ENCODE data around the gene RALGPS2. TPM values are rescaled to one million over a fixed set of nuclear protein-coding genes. Genes with fewer than 3 reads are reported as not detected.

RALGPS2 gene
- polyA plus RNA-seq, 1 donor, result 25.5 TPM

- no CpG with 5 or more reads among the region's 5 CpGs for WGBS (ENCODE audit: insufficient coverage, low lambda C conversion rate)
- H3K27me3 ChIP-seq (ENCODE audit: control insufficient read depth, insufficient read depth, low read length), result no peaks in the 10 kb centered on the region
- peaks cover 8% of the 10 kb centered on the region for H3K36me3 ChIP-seq (ENCODE audit: control insufficient read depth, insufficient read depth, low read length)
- H3K4me1 ChIP-seq (ENCODE audit: control insufficient read depth, insufficient read depth, low read length), result no peaks in the 10 kb centered on the region
- H3K9me3 ChIP-seq (ENCODE audit: control insufficient read depth, low read depth, low read length), result peaks cover 10% of the 10 kb centered on the region
- H3K27ac ChIP-seq (ENCODE audit: low read length), result no peak overlapping the region
- no peak for DNase-seq
- H3K4me3 ChIP-seq (ENCODE audit: low read length), result no peak overlapping the region
These were observed 47.9 kb downstream of the RALGPS2 start for GRCh38 chr1:178772952-178773351.

GRCh38 chr1:178774263-178774662, 49.2 kb downstream of the RALGPS2 start:
- no peaks in the 10 kb centered on the region for H3K4me1 ChIP-seq (ENCODE audit: control insufficient read depth, insufficient read depth, low read length)
- H3K27me3 ChIP-seq (ENCODE audit: control insufficient read depth, insufficient read depth, low read length), result no peaks in the 10 kb centered on the region
- H3K9me3 ChIP-seq (ENCODE audit: control insufficient read depth, low read depth, low read length), result no peaks in the 10 kb centered on the region
- no peak overlapping the region for H3K4me3 ChIP-seq (ENCODE audit: low read length)
- no peak for DNase-seq
- H3K27ac ChIP-seq (ENCODE audit: low read length), result no peak overlapping the region
- no peaks in the 10 kb centered on the region for H3K36me3 ChIP-seq (ENCODE audit: control insufficient read depth, insufficient read depth, low read length)

GRCh38 chr1:178776553-178776952, 51.5 kb downstream of the RALGPS2 start:
- no peak for DNase-seq
- Histone ChIP-seq H3K27me3 (ENCODE audit: control insufficient read depth, insufficient read depth, low read length) (no peaks in the 10 kb centered on the region), H3K4me1 (ENCODE audit: control insufficient read depth, insufficient read depth, low read length) (no peaks in the 10 kb centered on the region), H3K9me3 (ENCODE audit: control insufficient read depth, low read depth, low read length) (no peaks in the 10 kb centered on the region), H3K36me3 (ENCODE audit: control insufficient read depth, insufficient read depth, low read length) (no peaks in the 10 kb centered on the region), H3K4me3 (ENCODE audit: low read length) (no peak overlapping the region), H3K27ac (ENCODE audit: low read length) (no peak overlapping the region)
- 100% methylated on average over 1 of the region's 2 CpGs for WGBS (ENCODE audit: insufficient coverage, low lambda C conversion rate)

GRCh38 chr1:178781533-178782330, 56.7 kb downstream of the RALGPS2 start:
- H3K27me3 ChIP-seq (ENCODE audit: control insufficient read depth, insufficient read depth, low read length), result no peaks in the 10 kb centered on the region
- DNase-seq, result no peak

GRCh38 chr1:178784131-178784536, 59.1 kb downstream of the RALGPS2 start:
- H3K36me3 ChIP-seq (ENCODE audit: control insufficient read depth, insufficient read depth, low read length), result peaks cover 13% of the 10 kb centered on the region
- no peak for DNase-seq
- WGBS (ENCODE audit: insufficient coverage, low lambda C conversion rate), result 100% methylated on average over 2 of the region's 2 CpGs
- no peaks in the 10 kb centered on the region for H3K9me3 ChIP-seq (ENCODE audit: control insufficient read depth, low read depth, low read length)
- H3K27ac ChIP-seq (ENCODE audit: low read length), result no peak overlapping the region
- no peaks in the 10 kb centered on the region for H3K27me3 ChIP-seq (ENCODE audit: control insufficient read depth, insufficient read depth, low read length)
- no peak overlapping the region for H3K4me3 ChIP-seq (ENCODE audit: low read length)
- H3K4me1 ChIP-seq (ENCODE audit: control insufficient read depth, insufficient read depth, low read length), result no peaks in the 10 kb centered on the region

More at GRCh38 chr1:178781533-178782330, 56.7 kb downstream of the RALGPS2 start:
- Histone ChIP-seq H3K36me3 (ENCODE audit: control insufficient read depth, insufficient read depth, low read length) (peaks cover 6% of the 10 kb centered on the region), H3K27ac (ENCODE audit: low read length) (no peak overlapping the region), H3K9me3 (ENCODE audit: control insufficient read depth, low read depth, low read length) (no peaks in the 10 kb centered on the region), H3K4me3 (ENCODE audit: low read length) (no peak overlapping the region), H3K4me1 (ENCODE audit: control insufficient read depth, insufficient read depth, low read length) (no peaks in the 10 kb centered on the region)
- 67% methylated on average over 1 of the region's 2 CpGs for WGBS (ENCODE audit: insufficient coverage, low lambda C conversion rate)

- DNase-seq, result no peak
- Histone ChIP-seq H3K27me3 (ENCODE audit: control insufficient read depth, insufficient read depth, low read length) (no peaks in the 10 kb centered on the region), H3K36me3 (ENCODE audit: control insufficient read depth, insufficient read depth, low read length) (peaks cover 7% of the 10 kb centered on the region), H3K4me1 (ENCODE audit: control insufficient read depth, insufficient read depth, low read length) (no peaks in the 10 kb centered on the region), H3K27ac (ENCODE audit: low read length) (no peak overlapping the region), H3K4me3 (ENCODE audit: low read length) (no peak overlapping the region), H3K9me3 (ENCODE audit: control insufficient read depth, low read depth, low read length) (no peaks in the 10 kb centered on the region)
- WGBS (ENCODE audit: insufficient coverage, low lambda C conversion rate), result 100% methylated on average over 1 of the region's 3 CpGs
These were observed 67.3 kb downstream of the RALGPS2 start for GRCh38 chr1:178792394-178792793.

- WGBS (ENCODE audit: insufficient coverage, low lambda C conversion rate), result 100% methylated on average over 1 of the region's 3 CpGs
- Histone ChIP-seq H3K36me3 (ENCODE audit: control insufficient read depth, insufficient read depth, low read length) (no peaks in the 10 kb centered on the region), H3K4me1 (ENCODE audit: control insufficient read depth, insufficient read depth, low read length) (no peaks in the 10 kb centered on the region), H3K27ac (ENCODE audit: low read length) (no peak overlapping the region), H3K27me3 (ENCODE audit: control insufficient read depth, insufficient read depth, low read length) (no peaks in the 10 kb centered on the region), H3K9me3 (ENCODE audit: control insufficient read depth, low read depth, low read length) (no peaks in the 10 kb centered on the region), H3K4me3 (ENCODE audit: low read length) (no peak overlapping the region)
- no peak for DNase-seq
These were observed 71.0 kb downstream of the RALGPS2 start for GRCh38 chr1:178796013-178796412.

- no peak overlapping the region for H3K4me3 ChIP-seq (ENCODE audit: low read length)
- no peaks in the 10 kb centered on the region for H3K4me1 ChIP-seq (ENCODE audit: control insufficient read depth, insufficient read depth, low read length)
- no peak for DNase-seq
- no peaks in the 10 kb centered on the region for H3K9me3 ChIP-seq (ENCODE audit: control insufficient read depth, low read depth, low read length)
- no peak overlapping the region for H3K27ac ChIP-seq (ENCODE audit: low read length)
- H3K36me3 ChIP-seq (ENCODE audit: control insufficient read depth, insufficient read depth, low read length), result no peaks in the 10 kb centered on the region
- H3K27me3 ChIP-seq (ENCODE audit: control insufficient read depth, insufficient read depth, low read length), result no peaks in the 10 kb centered on the region
- WGBS (ENCODE audit: insufficient coverage, low lambda C conversion rate), result 100% methylated on average over 1 of the region's 2 CpGs
These were observed 72.5 kb downstream of the RALGPS2 start for GRCh38 chr1:178797590-178797989.

- Histone ChIP-seq H3K27ac (ENCODE audit: low read length) (no peak overlapping the region), H3K9me3 (ENCODE audit: control insufficient read depth, low read depth, low read length) (no peaks in the 10 kb centered on the region), H3K27me3 (ENCODE audit: control insufficient read depth, insufficient read depth, low read length) (no peaks in the 10 kb centered on the region), H3K36me3 (ENCODE audit: control insufficient read depth, insufficient read depth, low read length) (no peaks in the 10 kb centered on the region), H3K4me3 (ENCODE audit: low read length) (no peak overlapping the region), H3K4me1 (ENCODE audit: control insufficient read depth, insufficient read depth, low read length) (no peaks in the 10 kb centered on the region)
- no CpG with 5 or more reads among the region's 6 CpGs for WGBS (ENCODE audit: insufficient coverage, low lambda C conversion rate)
- DNase-seq, result no peak
These were observed 73.3 kb downstream of the RALGPS2 start for GRCh38 chr1:178798232-178798861.

- H3K27ac ChIP-seq (ENCODE audit: low read length), result no peak overlapping the region
- H3K36me3 ChIP-seq (ENCODE audit: control insufficient read depth, insufficient read depth, low read length), result no peaks in the 10 kb centered on the region
- no peaks in the 10 kb centered on the region for H3K4me1 ChIP-seq (ENCODE audit: control insufficient read depth, insufficient read depth, low read length)
- H3K4me3 ChIP-seq (ENCODE audit: low read length), result no peak overlapping the region
- no peaks in the 10 kb centered on the region for H3K27me3 ChIP-seq (ENCODE audit: control insufficient read depth, insufficient read depth, low read length)
- WGBS (ENCODE audit: insufficient coverage, low lambda C conversion rate), result 70% methylated on average over 2 of the region's 3 CpGs
- no peaks in the 10 kb centered on the region for H3K9me3 ChIP-seq (ENCODE audit: control insufficient read depth, low read depth, low read length)
- DNase-seq, result no peak
These were observed 77.8 kb downstream of the RALGPS2 start for GRCh38 chr1:178802873-178803272.
